GM12878 (cell line): ENCODE measurements around the gene PLXNB3. TPM values are rescaled to one million over a fixed set of nuclear protein-coding genes. Genes with fewer than 3 reads are reported as not detected.

Source experiments
- ATAC-seq: fragments of 200-7000 bp; cut with Tn5 transposase; 3 replicates; pipeline ENCODE4 v1.9.1; 2020; ENCODE audit warnings: mild to moderate bottlenecking, moderate library complexity
- BruUV-seq: library from RNA; stranded (reverse); fragments of 400-500 nt; replicated peaks from 2 replicates; lab custom pipeline; 2021; lab: Mats Ljungman, UMichigan
- CTCF ChIA-PET: fragments of 300-600 bp; sonication (Branson Sonifier 250); formaldehyde crosslinking; extraction: SDS; loops from one replicate; lab custom pipeline; 2021; ENCODE audit warnings: inconsistent platforms; lab: Yijun Ruan, JAX
- POLR2A ChIA-PET: fragments of 350-600 bp; formaldehyde crosslinking; extraction: SDS; loops from one replicate; lab custom pipeline; 2021; ENCODE audit warnings: inconsistent platforms; lab: Charles Lee
- RAD21 ChIA-PET: fragments of 300-600 bp; sonication (Branson Sonifier 250); formaldehyde crosslinking; loops from one replicate; lab custom pipeline; 2023; ENCODE audit warnings: antibody characterized with exemption; ENCODE audit not compliant: unreplicated experiment; lab: Charles Lee
- SMC1A ChIA-PET: fragments of 300-600 bp; sonication (Branson Sonifier 250); formaldehyde crosslinking; loops from one replicate; lab custom pipeline; 2023; ENCODE audit not compliant: unreplicated experiment, uncharacterized antibody; lab: Charles Lee
- DNase-seq: peaks from one replicate; pipeline ENCODE4 v3.0.0-alpha.2; 2011; ENCODE audit warnings: low read depth, low spot score
- FAIRE-seq: peaks from 3 replicates; lab custom pipeline; 2011; peaks lifted over from hg19 to GRCh38; lab: Jason Lieb, UNC
- H2AFZ ChIP-seq: 2 replicates; pipeline ENCODE4 v1.6.0; 2011; ENCODE audit warnings: low read depth, low read length, control low read depth; ENCODE audit not compliant: control insufficient read depth
- H3K27ac ChIP-seq: 2 replicates; pipeline ENCODE4 v1.5.1; 2011; ENCODE audit warnings: control low read depth; ENCODE audit not compliant: control insufficient read depth, insufficient read depth
- H3K27me3 ChIP-seq, 2 experiments: replicated peaks in 1 of 2; 2 replicates each; pipeline versions ENCODE4 v1.6.0 to v1.6.1; 2011; ENCODE audit warnings: low read length in 1 of 2; ENCODE audit not compliant: control insufficient read depth in 2 of 2, insufficient read depth in 2 of 2
- H3K36me3 ChIP-seq, 2 experiments: 2 replicates each; pipeline ENCODE4 v1.5.1; 2011; ENCODE audit warnings: low read length in 1 of 2; ENCODE audit not compliant: control insufficient read depth in 2 of 2, insufficient read depth in 2 of 2
- H3K4me1 ChIP-seq: 2 replicates; pipeline ENCODE4 v1.6.1; 2011; ENCODE audit warnings: mild to moderate bottlenecking, low read length, moderate library complexity, mixed read lengths; ENCODE audit not compliant: control insufficient read depth, insufficient read depth
- H3K4me2 ChIP-seq: 2 replicates; pipeline ENCODE4 v1.6.0; 2011; ENCODE audit warnings: control low read depth; ENCODE audit not compliant: control insufficient read depth, insufficient read depth
- H3K4me3 ChIP-seq: fragments of 200-600 bp; sonication (generic); 2 replicates; pipeline ENCODE4 v1.5.1; 2016
- H3K79me2 ChIP-seq: 2 replicates; pipeline ENCODE4 v1.6.0; 2011; ENCODE audit warnings: low read length; ENCODE audit not compliant: control insufficient read depth, insufficient read depth
- H3K9ac ChIP-seq: 2 replicates; pipeline ENCODE4 v1.8.0; 2011; ENCODE audit warnings: low read length, control low read depth, mixed read lengths; ENCODE audit not compliant: control insufficient read depth, insufficient read depth
- H3K9me3 ChIP-seq: replicated peaks from 3 replicates; pipeline ENCODE4 v1.5.1; 2011; ENCODE audit warnings: mild to moderate bottlenecking, low read length; ENCODE audit not compliant: control insufficient read depth, insufficient read depth
- H4K20me1 ChIP-seq: 2 replicates; pipeline ENCODE4 v1.6.0; 2011; ENCODE audit not compliant: control insufficient read depth, insufficient read depth
- BHLHE40 ChIP-seq, 2 experiments: fragments of 450-650 bp in 1 of 2; IDR thresholded peaks; 2 replicates each; pipeline ENCODE4 v1.6.1; 2011 to 2017; ENCODE audit warnings: low read depth in 2 of 2, borderline replicate concordance in 1 of 2, improper control_type of control experiment in 1 of 2, low read length in 1 of 2, mild to moderate bottlenecking in 1 of 2
- BMI1 ChIP-seq: fragments of 450-650 bp; IDR thresholded peaks from 2 replicates; pipeline ENCODE4 v1.6.1; 2016; ENCODE audit warnings: mild to moderate bottlenecking, moderate library complexity, borderline replicate concordance
- HCFC1 ChIP-seq: fragments of 150-350 bp; IDR thresholded peaks from 2 replicates; pipeline ENCODE4 v1.6.1; 2014; ENCODE audit warnings: low read length
- HSF1 ChIP-seq: fragments of 150-350 bp; IDR thresholded peaks from 2 replicates; pipeline ENCODE4 v1.6.1; 2014; ENCODE audit warnings: mild to moderate bottlenecking, low read depth, low read length
- IKZF1 ChIP-seq: fragments of 450-650 bp; conservative IDR thresholded peaks from 2 replicates; pipeline ENCODE4 v1.6.1; 2017; ENCODE audit warnings: antibody characterized with exemption, mild to moderate bottlenecking
- IRF3 ChIP-seq: fragments of 450-650 bp; IDR thresholded peaks from 2 replicates; pipeline ENCODE4 v1.6.1; 2014; ENCODE audit warnings: mild to moderate bottlenecking
- KDM1A ChIP-seq: fragments of 200-600 bp; sonication (generic); IDR thresholded peaks from 2 replicates; pipeline ENCODE4 v1.6.1; 2016; ENCODE audit warnings: borderline replicate concordance
- MTA2 ChIP-seq: fragments of 450-650 bp; IDR thresholded peaks from 2 replicates; pipeline ENCODE4 v1.6.1; 2016; ENCODE audit warnings: low read depth, mild to moderate bottlenecking, moderate library complexity
- NBN ChIP-seq: fragments of 450-650 bp; IDR thresholded peaks from 2 replicates; pipeline ENCODE4 v1.6.1; 2016
- SPI1 ChIP-seq: IDR thresholded peaks from 2 replicates; pipeline ENCODE4 v1.6.1; 2011; ENCODE audit warnings: low read depth, mild to moderate bottlenecking, low read length, moderate library complexity, borderline replicate concordance; ENCODE audit not compliant: insufficient read depth
- TCF3 ChIP-seq: IDR thresholded peaks from 2 replicates; pipeline ENCODE4 v1.6.1; 2012; ENCODE audit warnings: low read depth, mild to moderate bottlenecking, low read length, borderline replicate concordance; ENCODE audit not compliant: insufficient read depth
- ZNF622 ChIP-seq: fragments of 450-650 bp; IDR thresholded peaks from 2 replicates; pipeline ENCODE4 v1.6.1; 2017; ENCODE audit warnings: mild to moderate bottlenecking, inconsistent platforms
- WGBS: methylation state at CpG from one replicate; pipeline ENCODE4 v1.1.6; 2016; ENCODE audit warnings: low lambda C conversion rate; ENCODE audit not compliant: insufficient replicate concordance, insufficient coverage; ENCODE audit errors: missing lambda C conversion rate; 5-methylcytosine and 5-hydroxymethylcytosine counted together
- in situ Hi-C: fragments of 300-500 bp; cut with MboI; formaldehyde crosslinking; loops from 9 replicates; pipeline ENCODE4 v1.14.3; 2018; ENCODE audit warnings: mixed read lengths
- intact Hi-C: fragments of 100-400 bp; cut with micrococcal nuclease; formaldehyde crosslinking; loops from one replicate; pipeline ENCODE4 v1.14.2; 2022; ENCODE audit not compliant: unreplicated experiment
- polyA plus RNA-seq, 11 experiments: library from polyadenylated mRNA; depleted of rRNA in 4 of 11; unstranded in 6 of 11; stranded (reverse) in 5 of 11; fragments of >200 nt; fragmentation: Nextera tagmentation in 4 of 11; fragmentation: Illumina TruSeq in 1 of 11; extraction: Ambion mirVana in 4 of 11; extraction: Trizol in 1 of 11; gene quantifications; 1 replicate in 1 of 11; 2 replicates in 10 of 11; pipeline versions ENCODE4 v1.2.1 to v1.2.3, GENCODE V29; 2011 to 2016; ENCODE audit warnings: inconsistent platforms in 2 of 11, missing spikeins in 2 of 11, low read depth in 1 of 11
- total RNA-seq, 4 experiments: library from RNA; depleted of rRNA in 3 of 4; stranded (reverse); fragments of >200 nt in 3 of 4; fragmentation: Illumina TruSeq in 1 of 4; extraction: Trizol in 1 of 4; gene quantifications; 2 replicates each; pipeline versions ENCODE4 v1.2.1 to v1.2.3, GENCODE V29; 2013 to 2021

Gene PLXNB3
- total and polyA plus RNA-seq, 10 of the 15 experiments (the other 5 are each of a cell fraction or from before 2014, with no cell fraction given) = 0.06 to 0.68 (median 0.19) TPM; not detected in 4

GRCh38 chrX:153804621-153805020 is 40.6 kb downstream of the PLXNB3 start:
- no peaks in the 10 kb centered on the region; the same call in 2 of the 3 replicates for H3K9me3 ChIP-seq
- ChIA-PET CTCF (no interaction called here), SMC1A (no interaction called here), RAD21 (no interaction called here), POLR2A (no interaction called here)
- intact Hi-C loops = no loop called here
- no peak overlapping the region for H3K4me2 ChIP-seq
- H3K4me1 ChIP-seq = no peaks in the 10 kb centered on the region
- H3K4me3 ChIP-seq = no peak overlapping the region
- ATAC-seq = no peak
- no peaks in the 10 kb centered on the region for H3K36me3 ChIP-seq
- no peak for TF ChIP-seq TCF3
- TF ChIP-seq BHLHE40 (IDR thresholded peaks at IDR 0.05; ENCODE audit: borderline replicate concordance in 1 of 2, low read depth in 2 of 2, low read length in 1 of 2) = no peak
- no peak for TF ChIP-seq IKZF1
- no peak for TF ChIP-seq BMI1
- no peak for TF ChIP-seq KDM1A
- no peaks in the 10 kb centered on the region for H3K79me2 ChIP-seq
- in situ Hi-C loops = loop anchor here (25.0 kb wide), 1 partner anchor 617 kb away; the partner anchor contains the start of gene MAGEA1
- no peak for FAIRE-seq
- BruUV-seq = no TSS peak
- H2AFZ ChIP-seq = no peak overlapping the region
- no peak overlapping the region for H3K9ac ChIP-seq
- H4K20me1 ChIP-seq = no peaks in the 10 kb centered on the region
- WGBS = 79% methylated on average over 20 of the region's 25 CpGs
- no peak for DNase-seq
- no peak overlapping the region for H3K27ac ChIP-seq
- H3K27me3 ChIP-seq = no peaks in the 10 kb centered on the region; a peak in 1 of 4 replicates

- Histone ChIP-seq H3K27ac (no peak overlapping the region), H3K27me3 (no peaks in the 10 kb centered on the region; a peak in 1 of 4 replicates), H3K36me3 (no peaks in the 10 kb centered on the region), H3K9ac (no peak overlapping the region), H3K9me3 (no peaks in the 10 kb centered on the region; the same call in 2 of the 3 replicates), H4K20me1 (no peaks in the 10 kb centered on the region), H2AFZ (no peak overlapping the region), H3K4me3 (no peak overlapping the region), H3K79me2 (no peaks in the 10 kb centered on the region), H3K4me2 (no peak overlapping the region), H3K4me1 (no peaks in the 10 kb centered on the region)
- 56% methylated on average over 13 of the region's 13 CpGs for WGBS
- POLR2A ChIA-PET = no interaction called here
- DNase-seq (no peak), ATAC-seq (no peak), FAIRE-seq (no peak)
- CTCF ChIA-PET = no interaction called here
- RAD21 ChIA-PET = interaction anchor here (0.7 kb wide), 1 partner anchor 102 kb away, joined by 4 read pairs; no protein-coding TSS in a partner anchor
- intact Hi-C loops = no loop called here
- in situ Hi-C loops = loop anchor here (25.0 kb wide), 1 partner anchor 618 kb away; the partner anchor contains the start of gene MAGEA1
- SMC1A ChIA-PET = no interaction called here
- no TSS peak for BruUV-seq
- TF ChIP-seq HCFC1 (no peak), NBN (no peak), HSF1 (no peak), ZNF622 (no peak), MTA2 (no peak), SPI1 (no peak), IRF3 (no peak)
Measured at GRCh38 chrX:153805436-153805835, 41.4 kb downstream of the PLXNB3 start.
